Caco-2 (cell line): ENCODE results near the gene HOMER1. TPM values are rescaled to one million over a fixed set of nuclear protein-coding genes. Genes with fewer than 3 reads are reported as not detected.

ENCODE experiments used
- BruUV-seq: library from RNA; stranded (reverse); fragments of 400-500 nt; replicated peaks from 2 replicates; lab custom pipeline; 2021; lab: Mats Ljungman, UMichigan
- CTCF ChIA-PET: fragments of 300-600 bp; sonication (Branson Sonifier 250); formaldehyde crosslinking; loops from one replicate; lab custom pipeline; 2022; ENCODE audit warnings: antibody characterized with exemption; lab: Charles Lee
- POLR2A ChIA-PET: fragments of 300-600 bp; sonication (Branson Sonifier 250); formaldehyde crosslinking; loops from one replicate; lab custom pipeline; 2022; ENCODE audit warnings: antibody characterized with exemption; lab: Charles Lee
- DNase-seq, 2 experiments: peaks; one replicate each; pipeline versions ENCODE4 v3.0.0 to v3.0.0-alpha.2; 2020 to 2022
- H3K27me3 ChIP-seq: replicated peaks from 2 replicates; pipeline ENCODE4 v1.6.0; 2011; ENCODE audit warnings: low read length; ENCODE audit not compliant: control insufficient read depth, insufficient read depth
- H3K36me3 ChIP-seq: 2 replicates; pipeline ENCODE4 v1.5.1; 2011; ENCODE audit warnings: low read length; ENCODE audit not compliant: control insufficient read depth, insufficient read depth
- H3K4me1 ChIP-seq: fragments of 250-450 bp; sonication (Bioruptor Pico); 2 replicates; pipeline ENCODE4 v1.5.1; 2020; ENCODE audit warnings: mild to moderate bottlenecking
- H3K4me3 ChIP-seq: 2 replicates; pipeline ENCODE4 v1.5.1; 2011; ENCODE audit warnings: low read depth, mild to moderate bottlenecking, control low read depth, low read length
- H3K9me3 ChIP-seq: fragments of 250-450 bp; sonication (Bioruptor Pico); 2 replicates; pipeline ENCODE4 v1.5.1; 2020; ENCODE audit warnings: mild to moderate bottlenecking, moderate library complexity
- H3K27ac Mint-ChIP-seq: one replicate; pipeline ENCODE4 v1.8.0; 2022; ENCODE audit warnings: mixed read lengths; ENCODE audit not compliant: unreplicated experiment
- H3K27me3 Mint-ChIP-seq: one replicate; pipeline ENCODE4 v1.8.0; 2022; ENCODE audit warnings: mixed read lengths; ENCODE audit not compliant: insufficient read depth, unreplicated experiment
- H3K36me3 Mint-ChIP-seq: one replicate; pipeline ENCODE4 v1.8.0; 2022; ENCODE audit warnings: mild to moderate bottlenecking, mixed read lengths; ENCODE audit not compliant: insufficient read depth, unreplicated experiment
- H3K4me1 Mint-ChIP-seq: one replicate; pipeline ENCODE4 v1.8.0; 2022; ENCODE audit warnings: low read depth, mixed read lengths; ENCODE audit not compliant: unreplicated experiment
- H3K4me3 Mint-ChIP-seq: one replicate; pipeline ENCODE4 v1.8.0; 2022; ENCODE audit warnings: mild to moderate bottlenecking, moderate library complexity, mixed read lengths; ENCODE audit not compliant: unreplicated experiment
- H3K9me3 Mint-ChIP-seq: one replicate; pipeline ENCODE4 v1.8.0; 2022; ENCODE audit warnings: mixed read lengths; ENCODE audit not compliant: unreplicated experiment
- intact Hi-C: fragments of 100-400 bp; cut with micrococcal nuclease; formaldehyde crosslinking; loops from one replicate; pipeline ENCODE4 v1.10.0; 2022; ENCODE audit not compliant: unreplicated experiment
- total RNA-seq: library from RNA; stranded (reverse); gene quantifications from 2 replicates; pipeline ENCODE4 v1.2.3, GENCODE V29; 2022
- TF ChIP-seq, protein P1 (sequence below), 2 experiments: fragments of 200-600 bp in 1 of 2; IDR thresholded peaks; 1 replicate in 1 of 2; 2 replicates in 1 of 2; pipeline versions ENCODE4 v1.5.1 to v1.8.0; 2011 to 2022; ENCODE audit warnings: antibody characterized with exemption in 1 of 2, control low read depth in 1 of 2, inconsistent platforms in 1 of 2, low read depth in 1 of 2, low read length in 1 of 2, mild to moderate bottlenecking in 1 of 2, moderate library complexity in 1 of 2; ENCODE audit not compliant: insufficient read depth in 1 of 2, severe bottlenecking in 1 of 2, unreplicated experiment in 1 of 2

The HOMER1 gene
- total RNA-seq, 1 experiment from 2014 or later: 22.2 TPM

DNA sequence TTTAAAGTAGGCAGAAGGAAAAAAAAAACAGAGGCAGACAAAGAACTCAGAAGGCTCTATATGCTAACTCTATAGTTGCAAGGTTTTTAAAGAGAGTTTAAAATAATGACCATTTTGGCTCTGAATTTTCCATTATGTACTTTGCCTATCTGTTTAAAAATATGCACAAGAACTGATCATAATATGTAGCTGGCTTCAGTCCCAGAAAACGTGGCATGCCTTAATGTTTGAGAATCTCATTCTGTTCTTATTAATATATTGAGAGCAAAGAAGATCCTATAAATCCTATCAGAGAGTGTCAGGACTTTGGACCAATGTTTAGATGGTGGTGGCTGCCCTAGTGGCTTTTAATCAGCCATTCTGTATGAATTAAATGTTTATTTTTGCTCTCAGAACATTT is 156.5 kb downstream of the HOMER1 start:
- intact Hi-C loops: no loop called here
- Mint-ChIP-seq H3K27ac (no peak overlapping the region), H3K9me3 (no peaks in the 10 kb centered on the region), H3K27me3 (no peaks in the 10 kb centered on the region), H3K4me1 (no peaks in the 10 kb centered on the region), H3K4me3 (no peak overlapping the region), H3K36me3 (no peaks in the 10 kb centered on the region)
- Histone ChIP-seq H3K27me3 (no peaks in the 10 kb centered on the region), H3K4me3 (no peak overlapping the region), H3K9me3 (no peaks in the 10 kb centered on the region), H3K4me1 (no peaks in the 10 kb centered on the region), H3K36me3 (no peaks in the 10 kb centered on the region)
- BruUV-seq: no TSS peak
- DNase-seq: no peak
- TF ChIP-seq, protein P1, sequence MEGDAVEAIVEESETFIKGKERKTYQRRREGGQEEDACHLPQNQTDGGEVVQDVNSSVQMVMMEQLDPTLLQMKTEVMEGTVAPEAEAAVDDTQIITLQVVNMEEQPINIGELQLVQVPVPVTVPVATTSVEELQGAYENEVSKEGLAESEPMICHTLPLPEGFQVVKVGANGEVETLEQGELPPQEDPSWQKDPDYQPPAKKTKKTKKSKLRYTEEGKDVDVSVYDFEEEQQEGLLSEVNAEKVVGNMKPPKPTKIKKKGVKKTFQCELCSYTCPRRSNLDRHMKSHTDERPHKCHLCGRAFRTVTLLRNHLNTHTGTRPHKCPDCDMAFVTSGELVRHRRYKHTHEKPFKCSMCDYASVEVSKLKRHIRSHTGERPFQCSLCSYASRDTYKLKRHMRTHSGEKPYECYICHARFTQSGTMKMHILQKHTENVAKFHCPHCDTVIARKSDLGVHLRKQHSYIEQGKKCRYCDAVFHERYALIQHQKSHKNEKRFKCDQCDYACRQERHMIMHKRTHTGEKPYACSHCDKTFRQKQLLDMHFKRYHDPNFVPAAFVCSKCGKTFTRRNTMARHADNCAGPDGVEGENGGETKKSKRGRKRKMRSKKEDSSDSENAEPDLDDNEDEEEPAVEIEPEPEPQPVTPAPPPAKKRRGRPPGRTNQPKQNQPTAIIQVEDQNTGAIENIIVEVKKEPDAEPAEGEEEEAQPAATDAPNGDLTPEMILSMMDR (IDR thresholded peaks at IDR 0.05; ENCODE audit: insufficient read depth in 1 of 2, low read depth in 1 of 2, low read length in 1 of 2, severe bottlenecking in 1 of 2, unreplicated experiment in 1 of 2): no peak
- ChIA-PET CTCF (no interaction called here), POLR2A (no interaction called here)

- Histone ChIP-seq H3K9me3 (no peaks in the 10 kb centered on the region), H3K36me3 (no peaks in the 10 kb centered on the region), H3K4me3 (no peak overlapping the region), H3K4me1 (no peaks in the 10 kb centered on the region), H3K27me3 (no peaks in the 10 kb centered on the region)
- POLR2A ChIA-PET: no interaction called here
- TF ChIP-seq, protein P1 (IDR thresholded peaks at IDR 0.05; ENCODE audit: insufficient read depth in 1 of 2, low read depth in 1 of 2, low read length in 1 of 2, severe bottlenecking in 1 of 2, unreplicated experiment in 1 of 2): no peak
- Mint-ChIP-seq H3K27ac (no peak overlapping the region), H3K27me3 (no peaks in the 10 kb centered on the region), H3K4me3 (no peak overlapping the region), H3K4me1 (no peaks in the 10 kb centered on the region), H3K9me3 (no peaks in the 10 kb centered on the region), H3K36me3 (no peaks in the 10 kb centered on the region)
- no peak for DNase-seq
- CTCF ChIA-PET: no interaction called here
- no TSS peak for BruUV-seq
- intact Hi-C loops: no loop called here
Measured at GRCh38 chr5:79349881-79350280, 164.1 kb downstream of the HOMER1 start.

GRCh38 chr5:79349047-79349446 is 164.9 kb downstream of the HOMER1 start:
- Mint-ChIP-seq H3K9me3 (no peaks in the 10 kb centered on the region), H3K4me3 (no peak overlapping the region), H3K27me3 (no peaks in the 10 kb centered on the region), H3K36me3 (no peaks in the 10 kb centered on the region), H3K27ac (no peak overlapping the region), H3K4me1 (no peaks in the 10 kb centered on the region)
- H3K4me1 ChIP-seq: no peaks in the 10 kb centered on the region
- TF ChIP-seq, protein P1 (IDR thresholded peaks at IDR 0.05; ENCODE audit: insufficient read depth in 1 of 2, low read depth in 1 of 2, low read length in 1 of 2, severe bottlenecking in 1 of 2, unreplicated experiment in 1 of 2): no peak
- BruUV-seq: no TSS peak
- intact Hi-C loops: no loop called here
- no peaks in the 10 kb centered on the region for H3K27me3 ChIP-seq
- ChIA-PET CTCF (no interaction called here), POLR2A (no interaction called here)
- no peaks in the 10 kb centered on the region for H3K36me3 ChIP-seq
- H3K9me3 ChIP-seq: no peaks in the 10 kb centered on the region
- no peak overlapping the region for H3K4me3 ChIP-seq
- DNase-seq: no peak
